Stomach (tissue), 9 donors: Measurements from ENCODE around the gene MCF2L. TPM values are rescaled to one million over a fixed set of nuclear protein-coding genes. Genes with fewer than 3 reads are reported as not detected.

Experiments
- DNase-seq, 2 donors: peaks; one replicate each; pipeline versions ENCODE4 v3.0.0 to v3.0.0-alpha.2; 2013 to 2019
- H3K27ac ChIP-seq, 5 donors: fragments of 200-600 bp in 4 of 5; sonication (generic) in 4 of 5; one replicate each; pipeline ENCODE4 v1.5.1; 2013 to 2019; ENCODE audit warnings: mild to moderate bottlenecking in 1 of 5, moderate library complexity in 1 of 5
- H3K27me3 ChIP-seq, 3 donors: fragments of 200-600 bp; sonication (generic); one replicate each; pipeline ENCODE4 v1.5.1; 2017 to 2019; ENCODE audit warnings: mixed run types in 1 of 3
- H3K36me3 ChIP-seq, 4 donors: fragments of 200-600 bp; sonication (generic); 1 replicate in 3 of 4; 2 replicates in 1 of 4; pipeline ENCODE4 v1.5.1; 2016 to 2019
- H3K4me1 ChIP-seq, 4 donors: fragments of 200-600 bp; sonication (generic); one replicate each; pipeline ENCODE4 v1.5.1; 2016 to 2019
- H3K4me3 ChIP-seq, 4 donors: fragments of 200-600 bp; sonication (generic) in 3 of 4; one replicate each; pipeline ENCODE4 v1.5.1; 2016 to 2019; ENCODE audit warnings: mild to moderate bottlenecking in 1 of 4
- H3K9me3 ChIP-seq, 4 donors: fragments of 200-600 bp; sonication (generic); one replicate each; pipeline ENCODE4 v1.5.1; 2016 to 2019
- EP300 ChIP-seq: sonication (generic); formaldehyde crosslinking; IDR thresholded peaks from one replicate; pipeline ENCODE4 v1.6.1; 2017; ENCODE audit warnings: antibody characterized with exemption
- POLR2A ChIP-seq, 4 donors: fragments of 450-650 bp; IDR thresholded peaks; one replicate each; pipeline ENCODE4 v1.6.1; 2016; ENCODE audit warnings: antibody characterized with exemption in 4 of 4, control low read depth in 2 of 4, mild to moderate bottlenecking in 1 of 4, moderate library complexity in 1 of 4
- POLR2AphosphoS5 ChIP-seq, 3 donors: sonication (generic); formaldehyde crosslinking; IDR thresholded peaks; one replicate each; pipeline ENCODE4 v1.6.1; 2016; ENCODE audit warnings: antibody characterized with exemption in 3 of 3
- WGBS, 5 donors: extraction: QIAGEN DNeasy Blood & Tissue Kit in 3 of 5; methylation state at CpG; one replicate each; pipeline versions ENCODE4 v1.1.5 to v1.1.7; 2013 to 2018; 5-methylcytosine and 5-hydroxymethylcytosine counted together
- intact Hi-C: fragments of 100-400 bp; cut with DNase I; formaldehyde crosslinking; loops from one replicate; pipeline ENCODE4 v1.15.1; 2023; ENCODE audit warnings: low total_unique reads
- polyA plus RNA-seq, 3 donors: library from polyadenylated mRNA; stranded (reverse); fragments of 200-250 nt; gene quantifications; one replicate each; pipeline ENCODE4 v1.2.3, GENCODE V29; 2013
- total RNA-seq, 5 donors: library from RNA; depleted of rRNA; stranded (reverse); fragments of >200 nt; gene quantifications; one replicate each; pipeline versions ENCODE4 v1.1.0 to v1.2.3, GENCODE V29; 2014 to 2016
- TF ChIP-seq, protein P1 (sequence below), 7 experiments: fragments of 450-650 bp in 4 of 7; fragments of 200-600 bp in 3 of 7; sonication (generic) in 3 of 7; IDR thresholded peaks; one replicate each; pipeline ENCODE4 v1.5.1; 2016 to 2019; ENCODE audit warnings: antibody characterized with exemption in 7 of 7, control low read depth in 2 of 7, mild to moderate bottlenecking in 1 of 7
- donor health status: healthy with polysubstance abuse.
- donor health status: Bipolar disorder and iron deficiency.
- donor health status: healthy.

Gene MCF2L
- total and polyA plus RNA-seq, 8 donors = 10.8 to 363 (median 39.4) TPM

DNA sequence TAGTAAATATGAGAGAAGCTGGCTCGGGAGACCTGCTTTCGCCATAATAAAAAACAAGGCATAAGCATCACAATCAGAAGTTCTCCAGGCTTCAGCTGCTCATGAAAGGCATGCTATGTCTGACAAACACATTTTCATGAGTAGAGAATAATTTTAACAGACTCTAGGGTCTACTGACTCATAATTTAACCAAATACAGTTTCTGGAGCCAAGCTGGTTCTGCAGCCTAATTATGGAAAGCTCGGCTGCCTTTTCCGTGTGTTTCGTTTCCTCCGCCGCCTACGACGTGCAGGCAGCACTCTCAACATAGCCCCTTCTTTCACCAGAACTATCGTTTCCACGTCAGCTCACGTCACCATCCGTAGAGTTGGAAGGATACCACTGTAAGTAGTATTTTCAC, 5.7 kb downstream of the MCF2L start:
- TF ChIP-seq, protein P1, sequence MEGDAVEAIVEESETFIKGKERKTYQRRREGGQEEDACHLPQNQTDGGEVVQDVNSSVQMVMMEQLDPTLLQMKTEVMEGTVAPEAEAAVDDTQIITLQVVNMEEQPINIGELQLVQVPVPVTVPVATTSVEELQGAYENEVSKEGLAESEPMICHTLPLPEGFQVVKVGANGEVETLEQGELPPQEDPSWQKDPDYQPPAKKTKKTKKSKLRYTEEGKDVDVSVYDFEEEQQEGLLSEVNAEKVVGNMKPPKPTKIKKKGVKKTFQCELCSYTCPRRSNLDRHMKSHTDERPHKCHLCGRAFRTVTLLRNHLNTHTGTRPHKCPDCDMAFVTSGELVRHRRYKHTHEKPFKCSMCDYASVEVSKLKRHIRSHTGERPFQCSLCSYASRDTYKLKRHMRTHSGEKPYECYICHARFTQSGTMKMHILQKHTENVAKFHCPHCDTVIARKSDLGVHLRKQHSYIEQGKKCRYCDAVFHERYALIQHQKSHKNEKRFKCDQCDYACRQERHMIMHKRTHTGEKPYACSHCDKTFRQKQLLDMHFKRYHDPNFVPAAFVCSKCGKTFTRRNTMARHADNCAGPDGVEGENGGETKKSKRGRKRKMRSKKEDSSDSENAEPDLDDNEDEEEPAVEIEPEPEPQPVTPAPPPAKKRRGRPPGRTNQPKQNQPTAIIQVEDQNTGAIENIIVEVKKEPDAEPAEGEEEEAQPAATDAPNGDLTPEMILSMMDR (IDR thresholded peaks at IDR 0.05) = no peak
- TF ChIP-seq EP300 = no peak
- TF ChIP-seq POLR2AphosphoS5 (IDR thresholded peaks at IDR 0.05) = no peak
- TF ChIP-seq POLR2A (IDR thresholded peaks at IDR 0.05) = no peak
- 89 to 92% (median 92%) methylated on average over 13 of the region's 13 CpGs for WGBS, 5 donors
- no peak overlapping the region for H3K4me3 ChIP-seq
- H3K27me3 ChIP-seq = peaks cover 0 to 28% (median 0%) of the 10 kb centered on the region in 3 donors
- DNase-seq = no peak
- H3K36me3 ChIP-seq = no peaks in the 10 kb centered on the region
- H3K4me1 ChIP-seq = peaks cover 2 to 11% (median 4%) of the 10 kb centered on the region in 4 donors
- H3K27ac ChIP-seq = no peak overlapping the region
- H3K9me3 ChIP-seq = no peaks in the 10 kb centered on the region
- intact Hi-C loops = no loop called here

DNA sequence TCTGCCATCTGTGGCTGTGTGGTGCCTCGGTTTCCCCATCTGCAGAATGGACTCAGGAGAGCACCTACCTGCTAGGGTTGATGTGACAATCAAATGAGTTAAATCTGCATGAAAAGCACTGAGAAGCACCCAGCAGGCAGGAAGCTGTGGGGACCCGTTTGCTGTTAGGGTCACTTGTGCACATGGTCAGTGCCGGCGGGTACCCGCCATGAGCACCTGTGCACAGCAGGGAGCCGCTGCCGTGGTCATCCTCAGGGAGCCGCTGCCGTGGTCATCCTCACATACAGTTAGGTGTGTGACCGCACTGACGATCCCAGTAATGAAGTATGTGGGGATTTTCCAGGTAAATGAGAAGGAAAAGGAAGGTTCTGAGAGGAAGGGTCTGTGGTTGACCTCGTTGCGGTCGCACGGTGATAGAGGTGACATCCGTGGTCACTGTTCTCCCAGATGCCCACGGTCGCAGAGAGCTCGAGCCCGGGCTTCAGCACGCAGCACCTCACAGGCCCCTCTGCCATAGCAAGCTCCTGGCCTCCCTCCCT, 6.5 kb downstream of the MCF2L start:
- Histone ChIP-seq H3K9me3 (no peaks in the 10 kb centered on the region), H3K27me3 (peaks cover 0 to 28% (median 0%) of the 10 kb centered on the region in 3 donors), H3K27ac (no peak overlapping the region), H3K4me1 (peaks cover 0 to 8% (median 1%) of the 10 kb centered on the region in 4 donors), H3K4me3 (no peak overlapping the region), H3K36me3 (no peaks in the 10 kb centered on the region)
- 90 to 97% (median 94%) methylated on average over 20 to 21 of the region's 21 CpGs for WGBS, 5 donors
- TF ChIP-seq, protein P1 (IDR thresholded peaks at IDR 0.05) = no peak
- TF ChIP-seq POLR2A (IDR thresholded peaks at IDR 0.05) (no peak), EP300 (no peak), POLR2AphosphoS5 (IDR thresholded peaks at IDR 0.05) (no peak)
- intact Hi-C loops = no loop called here
- no peak for DNase-seq

DNA sequence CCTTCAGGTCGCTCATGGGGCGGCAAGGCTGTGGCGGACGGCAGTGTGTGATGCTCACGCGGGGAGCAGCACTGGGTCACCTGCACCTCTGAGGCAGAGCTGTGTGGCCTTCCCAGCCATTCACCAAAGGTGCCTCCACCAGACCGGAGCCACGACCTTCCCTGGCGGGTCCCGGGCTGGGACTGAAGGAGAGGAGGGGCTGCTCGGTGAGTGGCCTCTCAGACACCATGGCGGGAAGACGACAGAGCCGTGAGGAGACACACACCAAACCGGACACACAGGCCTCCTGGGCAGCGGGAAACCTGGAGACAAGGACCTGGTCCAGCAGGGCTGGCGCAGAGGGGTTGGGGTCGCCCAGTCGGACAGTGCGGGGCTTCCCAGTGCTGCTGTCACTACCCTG, 7.5 kb downstream of the MCF2L start:
- peaks cover 0 to 8% (median 0%) of the 10 kb centered on the region in 4 donors for H3K4me1 ChIP-seq
- TF ChIP-seq POLR2A (IDR thresholded peaks at IDR 0.05) (no peak), EP300 (no peak), POLR2AphosphoS5 (IDR thresholded peaks at IDR 0.05) (no peak)
- TF ChIP-seq, protein P1 (IDR thresholded peaks at IDR 0.05) = no peak
- WGBS, 5 donors = 76 to 93% (median 90%) methylated on average over 8 to 20 of the region's 20 CpGs
- H3K36me3 ChIP-seq = no peaks in the 10 kb centered on the region
- H3K27ac ChIP-seq = no peak overlapping the region
- no peaks in the 10 kb centered on the region for H3K9me3 ChIP-seq
- H3K4me3 ChIP-seq = no peak overlapping the region
- no peak for DNase-seq
- peaks cover 0 to 22% (median 0%) of the 10 kb centered on the region in 3 donors for H3K27me3 ChIP-seq
- intact Hi-C loops = no loop called here

DNA sequence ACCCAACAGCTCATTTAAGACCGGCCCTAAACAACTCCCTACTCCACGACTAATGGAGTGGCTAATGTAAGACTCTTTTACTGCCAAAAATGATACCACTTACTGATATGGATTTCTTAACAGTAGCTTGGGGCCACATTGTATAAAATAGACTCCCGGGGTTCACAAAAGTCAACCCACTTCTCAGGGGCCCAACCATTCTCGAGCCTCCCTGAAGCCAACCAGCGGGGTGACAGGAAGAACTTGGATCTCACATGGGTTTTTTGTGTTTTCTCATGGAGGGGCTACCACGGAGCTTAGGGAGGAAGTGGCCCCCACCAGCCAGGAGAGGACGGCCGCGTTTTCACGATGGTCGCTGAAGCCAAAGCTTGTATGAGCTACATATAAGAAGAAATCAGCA, 8.1 kb downstream of the MCF2L start:
- Histone ChIP-seq H3K9me3 (no peaks in the 10 kb centered on the region), H3K27ac (peak overlapping the region in 1 of 5 donors; percentile 60), H3K4me1 (peaks cover 0 to 8% (median 0%) of the 10 kb centered on the region in 4 donors), H3K4me3 (no peak overlapping the region), H3K27me3 (peaks cover 0 to 19% (median 0%) of the 10 kb centered on the region in 3 donors), H3K36me3 (no peaks in the 10 kb centered on the region)
- intact Hi-C loops = no loop called here
- TF ChIP-seq POLR2A (IDR thresholded peaks at IDR 0.05) (no peak), EP300 (no peak), POLR2AphosphoS5 (IDR thresholded peaks at IDR 0.05) (no peak)
- TF ChIP-seq, protein P1 (IDR thresholded peaks at IDR 0.05) = no peak
- no peak for DNase-seq
- WGBS, 5 donors = 65 to 79% (median 74%) methylated on average over 11 of the region's 11 CpGs
